ENCODE results near the gene CDR2L.
A peak's percentile ranks its signal among the peaks of the same experiment; 100 is the strongest.

DNA sequence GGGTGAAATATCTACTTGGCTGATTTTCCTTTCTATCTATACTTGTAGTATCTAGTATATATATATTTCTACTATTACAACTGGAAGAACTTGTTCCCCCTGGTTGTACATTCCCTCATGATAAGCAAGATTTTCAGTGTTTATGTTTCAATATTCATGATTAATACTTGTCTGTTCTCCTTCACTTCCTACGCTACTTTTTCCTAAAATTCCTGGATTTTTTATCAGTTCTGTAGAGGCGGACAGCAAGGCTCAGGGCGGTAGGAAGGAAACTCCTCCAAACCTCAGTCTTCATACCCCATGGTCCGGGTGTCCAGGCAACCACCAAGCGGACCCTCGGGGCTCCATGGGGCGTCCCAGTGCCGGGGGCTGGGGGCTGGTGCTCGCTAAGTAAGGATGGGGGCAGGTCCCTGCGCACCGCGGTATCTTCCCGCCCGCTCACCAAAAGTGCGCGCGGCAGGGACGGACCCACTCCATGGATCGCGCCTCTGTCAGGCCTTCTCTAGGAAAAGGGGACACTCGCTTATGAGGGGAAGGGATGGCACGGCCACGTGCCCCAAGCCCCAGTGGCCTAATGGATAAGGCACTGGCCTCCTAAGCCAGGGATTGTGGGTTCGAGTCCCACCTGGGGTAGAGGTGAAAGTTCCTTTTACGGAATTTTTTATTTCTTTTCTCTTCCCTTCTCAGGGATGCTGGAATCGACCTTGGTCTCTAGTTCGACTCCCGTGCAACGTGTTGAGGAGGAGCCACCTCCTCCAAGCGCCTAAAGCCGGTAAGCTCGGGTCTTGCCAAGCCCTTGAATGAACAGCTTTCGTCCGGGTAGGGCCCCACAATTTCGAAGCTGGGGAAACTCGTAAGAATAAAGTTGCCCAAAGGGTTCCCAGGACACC lies 46.2 kb downstream of the CDR2L start:
- TF ChIP-seq, protein P1, sequence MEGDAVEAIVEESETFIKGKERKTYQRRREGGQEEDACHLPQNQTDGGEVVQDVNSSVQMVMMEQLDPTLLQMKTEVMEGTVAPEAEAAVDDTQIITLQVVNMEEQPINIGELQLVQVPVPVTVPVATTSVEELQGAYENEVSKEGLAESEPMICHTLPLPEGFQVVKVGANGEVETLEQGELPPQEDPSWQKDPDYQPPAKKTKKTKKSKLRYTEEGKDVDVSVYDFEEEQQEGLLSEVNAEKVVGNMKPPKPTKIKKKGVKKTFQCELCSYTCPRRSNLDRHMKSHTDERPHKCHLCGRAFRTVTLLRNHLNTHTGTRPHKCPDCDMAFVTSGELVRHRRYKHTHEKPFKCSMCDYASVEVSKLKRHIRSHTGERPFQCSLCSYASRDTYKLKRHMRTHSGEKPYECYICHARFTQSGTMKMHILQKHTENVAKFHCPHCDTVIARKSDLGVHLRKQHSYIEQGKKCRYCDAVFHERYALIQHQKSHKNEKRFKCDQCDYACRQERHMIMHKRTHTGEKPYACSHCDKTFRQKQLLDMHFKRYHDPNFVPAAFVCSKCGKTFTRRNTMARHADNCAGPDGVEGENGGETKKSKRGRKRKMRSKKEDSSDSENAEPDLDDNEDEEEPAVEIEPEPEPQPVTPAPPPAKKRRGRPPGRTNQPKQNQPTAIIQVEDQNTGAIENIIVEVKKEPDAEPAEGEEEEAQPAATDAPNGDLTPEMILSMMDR (IDR thresholded peaks at IDR 0.05; ENCODE audit: low read depth, low read length), result no peak
- TF ChIP-seq POLR2A (IDR thresholded peaks at IDR 0.05; ENCODE audit: extremely low read depth, insufficient read length), result no peak
- peak; percentile 97 for TF ChIP-seq MYC (IDR thresholded peaks at IDR 0.05; ENCODE audit: low read depth, low read length)
